ENCODE data around the gene GALNT16.
"Not testable (repeated sequence)": the region's sequence is repeated elsewhere in the genome, so short reads cannot be mapped to it uniquely, and the experiment has no call there.

The GALNT16 gene

GRCh38 chr14:69260861-69261564, 1.1 kb downstream of the GALNT16 start:
- no peak for FAIRE-seq

- FAIRE-seq: no peak
Observed at GRCh38 chr14:69261761-69262331, 1.9 kb downstream of the GALNT16 start.

DNA sequence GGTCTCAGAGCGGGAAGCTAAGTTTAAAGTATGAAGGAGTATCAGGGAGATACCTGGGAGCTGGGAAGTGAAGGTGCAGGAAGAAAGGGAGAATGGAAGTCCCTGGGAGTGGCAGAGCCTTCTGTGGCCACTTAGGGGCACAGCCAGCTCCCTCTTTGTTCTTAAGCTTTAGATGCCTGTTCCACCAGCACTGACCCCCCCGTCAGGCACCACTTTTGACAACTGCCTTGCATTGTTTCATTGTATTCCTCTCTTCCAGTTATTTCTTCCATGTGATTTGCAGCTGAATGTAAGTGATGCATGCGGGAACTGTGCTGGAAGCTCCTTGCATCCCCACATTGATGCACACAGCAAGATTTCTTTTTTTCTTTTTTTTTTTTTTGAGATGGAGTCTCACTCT, 2.6 kb downstream of the GALNT16 start:
- FAIRE-seq: no peak

- no peak for FAIRE-seq
Observed at GRCh38 chr14:69263364-69263763, 3.4 kb downstream of the GALNT16 start.

DNA sequence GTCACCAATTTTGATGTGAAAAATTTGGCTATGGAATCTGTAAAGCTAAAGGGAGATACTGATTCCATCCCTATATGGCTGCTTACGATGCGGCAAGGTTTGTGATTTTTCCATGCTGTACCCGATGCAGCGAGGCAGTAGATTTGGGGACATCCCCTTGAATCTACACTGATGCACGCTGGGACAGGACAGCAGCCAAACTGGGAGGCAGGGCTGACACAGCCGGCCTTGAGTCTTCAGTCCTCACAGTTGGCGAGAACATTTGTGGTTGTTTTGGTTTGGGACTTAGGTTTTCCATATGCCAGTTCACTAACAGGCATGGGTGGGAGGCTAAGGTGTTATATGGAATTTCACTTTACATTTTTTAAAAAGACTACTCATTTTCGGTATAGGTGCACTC, 3.8 kb downstream of the GALNT16 start:
- FAIRE-seq: no peak

DNA sequence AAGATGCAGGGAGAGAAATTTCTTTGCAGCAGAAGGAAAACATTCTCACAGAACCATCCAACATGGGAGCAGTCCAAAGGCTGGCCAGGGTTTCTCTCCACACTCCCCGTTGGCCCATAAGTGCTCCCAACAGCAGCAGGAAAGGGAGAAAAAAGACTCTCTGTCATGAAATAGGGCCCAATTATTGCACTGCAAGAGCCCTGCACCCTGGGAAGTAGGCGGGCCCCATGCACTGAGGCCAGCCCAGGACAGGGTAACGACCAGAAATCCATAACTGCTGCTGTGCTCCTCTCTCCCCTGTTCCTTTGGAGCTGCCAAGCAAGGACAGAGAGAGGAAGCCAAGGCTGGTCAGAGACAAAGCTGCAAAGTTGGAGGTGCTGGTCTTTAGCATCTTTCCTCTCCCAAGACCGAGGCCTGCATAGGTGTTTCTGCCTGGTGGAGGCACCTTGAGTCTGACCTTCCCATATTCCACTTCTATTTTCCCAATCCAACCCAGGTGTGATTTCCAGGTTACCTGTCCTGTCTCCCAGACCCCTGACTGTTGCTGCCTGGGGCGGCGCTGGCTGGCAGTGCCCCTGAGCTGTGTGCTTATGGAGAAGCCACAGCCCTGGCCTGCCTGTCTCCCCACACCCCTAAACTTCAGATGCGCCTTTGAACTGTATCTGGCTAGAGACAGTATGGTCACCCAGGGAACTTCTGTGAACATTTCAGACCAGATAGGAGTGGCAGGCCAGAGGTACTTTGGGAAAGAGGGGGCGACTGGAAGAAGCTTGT, 6.8 kb downstream of the GALNT16 start:
- no peak for FAIRE-seq

DNA sequence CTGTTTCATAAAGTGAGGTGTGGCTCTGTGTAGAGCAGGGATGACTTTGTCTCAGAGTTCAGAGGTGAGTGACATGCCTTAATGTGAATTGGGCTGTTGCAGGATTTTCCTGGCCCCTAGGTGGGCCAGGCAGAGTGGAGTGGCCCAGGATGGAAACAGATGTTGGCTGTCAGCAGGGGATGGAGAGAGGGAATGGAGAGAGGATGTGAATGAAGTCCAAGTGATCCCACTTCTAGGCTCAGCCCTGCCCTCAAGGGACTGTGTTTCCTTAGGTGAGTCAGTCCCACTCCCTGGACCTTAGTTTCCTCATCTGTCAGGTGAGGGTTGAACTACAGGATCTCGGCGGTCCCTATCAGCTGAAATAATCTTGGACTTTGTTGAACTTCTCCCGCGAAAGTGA, 7.5 kb downstream of the GALNT16 start:
- no peak for FAIRE-seq

DNA sequence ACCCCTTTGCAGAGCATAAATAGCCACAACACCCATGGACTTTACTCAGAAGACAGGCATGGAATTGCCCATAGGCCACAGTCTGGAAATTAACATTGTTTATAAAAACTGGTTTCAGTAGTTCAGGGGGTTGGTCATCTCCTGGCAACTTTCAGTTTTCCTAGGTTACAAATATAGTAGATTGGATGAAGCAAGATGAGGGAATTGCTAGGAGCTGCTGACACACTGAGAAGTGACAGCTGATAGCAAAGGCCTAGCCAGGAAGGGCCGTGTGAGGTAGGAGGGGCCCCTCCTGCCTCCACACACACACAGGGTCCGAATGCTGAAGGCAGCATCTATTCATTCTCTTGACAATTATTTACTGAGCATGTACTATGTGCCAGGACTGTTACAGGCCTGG, 8.3 kb downstream of the GALNT16 start:
- FAIRE-seq: no peak

DNA sequence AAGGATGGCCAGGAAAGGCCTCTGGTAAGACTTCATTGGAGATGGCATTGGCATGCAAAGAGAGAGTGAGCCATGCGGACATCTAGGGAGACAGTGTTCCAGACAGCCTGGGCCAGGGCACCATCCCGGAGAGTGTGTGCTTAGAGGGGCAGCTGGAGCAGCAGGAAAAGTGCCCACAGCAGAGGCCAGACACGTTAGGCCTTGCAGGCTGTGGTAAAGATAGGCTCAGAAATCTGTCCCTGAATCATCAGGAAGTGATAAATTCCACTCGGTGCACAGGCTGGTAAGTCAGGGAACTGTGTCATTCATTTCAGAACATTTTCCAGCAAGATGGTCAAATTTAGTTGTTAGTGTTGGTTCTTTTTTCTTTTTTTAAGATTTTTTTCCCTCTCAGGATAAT, 8.8 kb downstream of the GALNT16 start:
- no peak for FAIRE-seq

DNA sequence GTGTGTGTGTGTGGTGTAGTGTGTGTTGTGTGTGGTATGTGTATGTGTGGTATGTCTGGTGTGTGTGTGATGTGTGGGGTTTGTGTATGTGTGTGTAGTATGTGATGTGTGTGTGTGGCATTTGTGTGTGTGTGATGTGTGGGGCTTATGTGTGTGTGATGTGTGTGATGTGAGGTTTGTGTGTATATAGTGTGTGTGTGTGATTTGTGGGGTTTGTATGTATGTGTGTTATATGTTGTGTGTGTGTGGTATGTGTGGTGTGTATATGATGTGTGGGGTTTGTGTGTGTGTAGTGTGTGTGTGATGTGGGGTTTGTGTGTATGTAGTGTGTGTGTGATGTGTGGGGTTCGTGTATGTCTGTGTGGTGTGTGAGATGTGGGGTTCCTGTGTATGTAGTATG, 9.4 kb downstream of the GALNT16 start:
- no peak for FAIRE-seq

DNA sequence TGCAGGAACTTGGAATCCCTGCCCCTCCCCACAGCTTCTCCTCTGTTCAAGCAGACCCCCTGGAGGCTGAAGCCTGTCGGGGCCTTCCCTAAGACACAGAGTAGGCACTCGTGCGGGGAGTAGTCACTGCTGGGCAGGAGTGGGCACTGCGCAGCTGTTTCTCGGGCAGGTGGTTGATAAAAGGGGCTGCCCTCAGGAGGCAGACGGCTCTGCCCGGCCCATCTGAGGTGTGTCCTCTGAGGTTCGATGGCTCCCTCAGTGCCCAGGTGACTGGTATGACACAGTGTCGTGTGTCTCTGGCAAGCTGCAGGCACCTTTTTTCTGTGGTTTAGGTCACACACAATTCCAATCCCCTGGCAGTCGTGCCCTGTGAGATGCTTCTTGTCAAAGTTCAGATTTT, 10.1 kb downstream of the GALNT16 start:
- no peak for FAIRE-seq

DNA sequence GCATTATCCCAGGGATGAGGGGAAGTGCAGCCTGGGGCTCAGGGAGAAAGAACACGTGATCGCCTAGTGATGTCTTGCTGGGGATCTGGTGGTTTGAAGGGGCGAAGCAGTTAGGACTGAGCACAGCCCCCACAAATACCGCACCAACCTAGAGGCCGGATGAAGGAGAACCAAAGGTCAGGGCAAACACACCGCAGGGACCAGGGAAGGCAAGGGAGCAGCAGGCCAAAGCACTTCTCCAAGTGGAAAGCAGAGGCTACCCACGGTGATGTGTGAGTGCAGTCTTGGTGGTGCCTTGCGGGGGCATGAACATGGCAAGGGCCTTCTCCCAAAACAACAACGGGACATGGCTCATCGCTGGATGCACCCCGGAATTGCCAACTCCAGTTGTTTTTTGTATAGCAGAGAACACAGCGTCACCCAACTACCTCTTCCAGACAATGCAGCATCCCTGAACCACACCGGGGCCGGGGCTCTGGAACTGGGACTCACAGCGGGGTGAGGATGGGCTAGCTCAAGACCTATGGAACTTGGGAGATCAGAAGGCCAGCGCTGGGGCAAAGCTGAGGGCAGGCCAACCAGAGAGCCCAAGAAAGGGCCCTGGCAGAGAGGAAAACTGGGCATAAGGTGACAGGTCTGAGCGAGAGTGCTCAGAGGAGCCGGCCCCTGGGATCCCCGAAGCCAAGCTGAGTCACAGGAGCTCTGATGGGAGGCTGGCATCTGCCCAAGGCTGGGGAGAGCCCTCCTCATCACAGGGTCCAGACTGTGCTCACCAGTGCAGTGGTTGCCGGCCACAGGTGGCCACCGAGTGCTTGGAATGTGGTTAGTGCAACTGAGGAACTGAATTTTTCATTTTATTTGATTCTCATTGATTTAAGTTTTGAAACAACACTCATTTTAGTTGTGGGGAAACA, 11.1 kb downstream of the GALNT16 start:
- no peak for FAIRE-seq

DNA sequence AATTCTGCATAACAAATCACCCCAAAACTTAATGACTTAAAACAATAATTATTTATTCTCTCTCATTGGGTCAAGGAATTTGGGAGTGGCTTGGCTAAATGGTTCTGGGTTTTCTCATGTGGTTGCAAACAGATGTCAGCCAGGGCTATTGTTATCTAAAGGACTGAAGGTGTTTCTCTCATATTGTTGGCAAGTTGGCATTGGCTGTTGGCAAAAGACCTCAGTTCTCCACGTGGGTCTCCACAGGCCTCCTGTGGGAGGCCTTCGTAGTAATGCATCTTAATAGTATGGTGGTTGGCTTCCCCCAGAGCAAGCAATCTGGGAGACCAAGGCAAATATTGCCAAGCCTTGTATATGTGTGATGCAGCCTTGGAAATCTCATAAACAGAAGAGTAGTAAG, 14.4 kb downstream of the GALNT16 start:
- no peak for FAIRE-seq

DNA sequence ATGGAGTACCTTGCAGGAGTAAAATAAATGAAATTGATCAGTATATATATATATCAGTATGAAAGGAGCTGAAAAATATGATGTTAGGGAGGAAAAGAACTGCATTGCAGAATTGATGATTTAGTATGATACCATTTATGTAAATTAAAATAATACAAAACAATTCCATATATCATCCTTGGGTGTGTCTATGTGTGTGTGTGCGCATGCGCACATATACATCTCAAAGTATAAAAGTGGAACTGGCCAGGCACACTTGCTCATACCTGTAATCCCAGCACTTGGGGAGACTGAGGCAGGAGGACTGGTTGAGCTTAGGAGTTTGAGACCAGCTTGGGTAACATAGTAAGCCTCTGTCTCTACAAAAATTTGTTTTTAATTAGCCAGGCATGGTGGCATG, 15.4 kb downstream of the GALNT16 start:
- FAIRE-seq: no peak

GRCh38 chr14:69277356-69277755, 17.4 kb downstream of the GALNT16 start:
- FAIRE-seq: not testable (repeated sequence)

- FAIRE-seq: no peak
Observed at GRCh38 chr14:69280746-69281291, 20.9 kb downstream of the GALNT16 start.

GRCh38 chr14:69281450-69282169, 21.7 kb downstream of the GALNT16 start:
- FAIRE-seq: no peak

DNA sequence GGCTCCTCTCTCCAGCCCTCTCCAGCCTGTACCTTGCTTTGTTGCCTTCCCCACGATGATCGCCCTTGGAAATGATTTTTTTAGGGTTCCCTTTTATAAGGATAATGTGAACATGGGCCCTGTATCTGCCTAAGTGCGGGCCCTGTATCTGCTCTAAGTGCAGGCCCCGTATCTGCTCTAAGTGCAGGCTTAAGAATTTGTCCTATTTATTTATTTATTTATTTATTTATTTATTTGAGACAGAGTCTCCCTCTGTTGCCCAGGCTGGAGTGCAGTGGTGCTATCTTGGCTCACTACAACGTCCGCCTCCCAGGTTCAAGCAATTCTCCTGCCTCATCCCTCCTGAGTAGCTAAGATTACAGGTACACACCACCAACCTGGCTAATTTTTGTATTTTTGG, 22.5 kb downstream of the GALNT16 start:
- FAIRE-seq: no peak

GRCh38 chr14:69284170-69284569, 24.2 kb downstream of the GALNT16 start:
- no peak for FAIRE-seq

DNA sequence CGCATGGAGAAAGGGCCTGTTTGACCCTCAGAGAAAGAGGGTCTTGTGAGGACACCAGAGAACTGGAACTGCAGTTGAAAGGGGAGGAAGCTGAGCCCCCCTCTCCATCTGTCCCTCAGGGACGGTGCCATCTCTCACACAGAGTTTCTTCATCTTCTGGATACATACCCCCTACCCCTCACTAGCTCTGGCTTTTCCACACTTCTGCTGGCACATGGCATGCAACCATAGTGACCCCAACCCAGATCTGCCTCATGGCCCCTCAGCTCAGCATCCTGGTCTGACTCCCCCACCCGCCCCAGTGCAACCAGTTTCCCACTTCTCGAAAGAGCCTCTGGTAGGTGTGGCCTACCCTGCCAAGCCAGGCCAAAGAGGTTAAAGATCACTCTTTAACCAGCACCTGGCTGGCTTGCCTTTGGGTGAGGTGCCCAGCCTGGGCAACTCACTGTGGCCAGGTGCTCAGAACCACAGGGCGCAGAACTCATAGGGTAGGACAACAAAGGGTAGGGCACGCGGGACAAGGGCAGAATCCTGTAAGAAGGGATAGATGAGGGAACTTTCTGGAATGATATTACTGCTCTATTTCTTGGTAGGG, 25.8 kb downstream of the GALNT16 start:
- no peak for FAIRE-seq

GRCh38 chr14:69287098-69288010, 27.4 kb downstream of the GALNT16 start:
- no peak for FAIRE-seq
